ENCODE results near the gene MATCAP1. TPM values are rescaled to one million over a fixed set of nuclear protein-coding genes. Genes with fewer than 3 reads are reported as not detected.

The MATCAP1 gene
- total and polyA plus RNA-seq, 2 of the 8 experiments (the other 6 are each of a cell fraction or from before 2014, with no cell fraction given) = 22.9 to 27.5 TPM

DNA sequence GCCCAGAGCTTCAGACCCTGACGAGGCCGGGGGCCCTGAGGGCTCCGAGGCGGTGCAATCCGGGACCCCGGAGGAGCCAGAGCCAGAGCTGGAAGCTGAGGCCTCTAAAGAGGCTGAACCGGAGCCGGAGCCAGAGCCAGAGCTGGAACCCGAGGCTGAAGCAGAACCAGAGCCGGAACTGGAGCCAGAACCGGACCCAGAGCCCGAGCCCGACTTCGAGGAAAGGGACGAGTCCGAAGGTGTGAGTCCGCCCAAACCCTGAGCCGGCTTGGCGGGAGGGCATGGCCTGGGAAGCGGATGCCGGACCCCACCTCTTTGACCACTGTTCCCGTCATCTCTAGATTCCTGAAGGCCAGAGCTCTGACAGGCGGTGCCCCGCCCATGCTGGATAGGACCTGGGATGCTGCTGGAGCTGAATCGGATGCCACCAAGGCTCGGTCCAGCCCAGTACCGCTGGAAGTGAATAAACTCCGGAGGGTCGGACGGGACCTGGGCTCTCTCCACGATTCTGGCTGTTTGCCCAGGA, 9.0 kb downstream of the MATCAP1 start:
- H2AFZ ChIP-seq (ENCODE audit: low read length) = no peak overlapping the region

More for the DNA sequence above, 9.0 kb downstream of the MATCAP1 start:
- DNase-seq (ENCODE audit: low read depth in 1 of 2, low spot score in 2 of 2) (no peak), FAIRE-seq (no peak)
- peaks cover 7 to 24% of the 10 kb centered on the region in 2 experiments for H4K20me1 ChIP-seq (replicated peaks in 1 of 2; ENCODE audit: control insufficient read depth in 1 of 2, insufficient read depth in 2 of 2, low read length in 2 of 2)
- no peak overlapping the region for H3K9ac ChIP-seq (replicated peaks in 1 of 4; ENCODE audit: extremely low read depth in 1 of 4, low read depth in 3 of 4, low read length in 3 of 4)
- no peak overlapping the region for H2BK120ac ChIP-seq (replicated peaks; ENCODE audit: low read depth, low read length)
- no peak overlapping the region for H3K56ac ChIP-seq (replicated peaks; ENCODE audit: insufficient read length, low read depth, low read length)
- H2AK5ac ChIP-seq (ENCODE audit: low read depth, low read length) = no peak overlapping the region
- peaks cover 2% of the 10 kb centered on the region; the same call in 1 of the 2 replicates for H3K79me1 ChIP-seq (ENCODE audit: low read depth, low read length)
- no peaks in the 10 kb centered on the region for H3K9me3 ChIP-seq (ENCODE audit: insufficient read depth in 2 of 2, low read depth in 1 of 2, low read length in 1 of 2)
- 55% methylated on average over 25 of the region's 31 CpGs; no CpG with 5 or more reads in 1 of the 2 experiments for WGBS, 2 experiments (ENCODE audit: extremely low coverage in 1 of 2, insufficient coverage in 1 of 2, insufficient read length in 1 of 2, insufficient replicate concordance in 2 of 2, low coverage in 1 of 2, low lambda C conversion rate in 2 of 2, missing lambda C conversion rate in 1 of 2)
- H2BK15ac ChIP-seq (ENCODE audit: low read length) = no peak overlapping the region
- H3K4me1 ChIP-seq (replicated peaks in 1 of 4; ENCODE audit: control insufficient read depth in 3 of 4, insufficient read depth in 4 of 4, low read length in 3 of 4) = peaks cover 0 to 34% (median 28%) of the 10 kb centered on the region in 4 experiments; a peak in 6 of 7 replicates
- H4K91ac ChIP-seq (replicated peaks; ENCODE audit: insufficient read length, low read length) = no peak overlapping the region
- no peaks in the 10 kb centered on the region for H3K79me2 ChIP-seq (ENCODE audit: control insufficient read depth in 1 of 2, insufficient read depth in 2 of 2, low read length in 2 of 2)
- H3K23me2 ChIP-seq (ENCODE audit: low read depth, low read length) = peaks cover 26% of the 10 kb centered on the region
- TF ChIP-seq SUZ12 (IDR thresholded peaks at IDR 0.05; ENCODE audit: low read length) (peak; percentile 6; the same call in 1 of the 2 replicates), BRCA1 (IDR thresholded peaks at IDR 0.05; ENCODE audit: low read depth, low read length) (no peak)
- H3K4me2 ChIP-seq (ENCODE audit: insufficient read depth in 1 of 2, low read depth in 2 of 2, low read length in 2 of 2) = peak overlapping the region; percentile 71 to 92
- no peak overlapping the region for H3K4ac ChIP-seq (replicated peaks; ENCODE audit: insufficient read length, low read depth, low read length)
- no peak overlapping the region for H2BK20ac ChIP-seq (ENCODE audit: low read length)
- H2BK5ac ChIP-seq (ENCODE audit: low read depth, low read length) = no peak overlapping the region
- CTCF ChIA-PET (ENCODE audit: partially characterized antibody) = interaction anchor here (0.6 to 19.3 kb wide), 16 partner anchors 9 to 772 kb away, joined by 3 to 291 read pairs (median 3); partner anchors contain the start of genes B3GNT9, CES3, EXOC3L1 and FBXL8
- no peak overlapping the region for H2BK12ac ChIP-seq (ENCODE audit: low read depth, low read length)
- peaks cover 48 to 83% (median 80%) of the 10 kb centered on the region in 4 experiments for H3K27me3 ChIP-seq (replicated peaks in 1 of 4; ENCODE audit: control insufficient read depth in 3 of 4, extremely low read depth in 1 of 4, insufficient read depth in 3 of 4, low read length in 3 of 4)
- H4K8ac ChIP-seq (ENCODE audit: extremely low read depth, insufficient read depth, low read length) = no peak overlapping the region
- no peaks in the 10 kb centered on the region for H3K36me3 ChIP-seq (ENCODE audit: control insufficient read depth in 2 of 4, insufficient read depth in 4 of 4, low read length in 3 of 4)
- POLR2A ChIA-PET (ENCODE audit: partially characterized antibody) = interaction anchor here (0.9 to 7.3 kb wide), 9 partner anchors 8 to 32 kb away, joined by 3 to 59 read pairs (median 4); partner anchors contain the start of genes B3GNT9, EXOC3L1, FBXL8 and HSF4
- peak overlapping the region; percentile 27 to 57 (median 34); a peak in 5 of 8 replicates for H3K4me3 ChIP-seq (ENCODE audit: extremely low read depth in 1 of 4, insufficient read depth in 2 of 4, low read depth in 3 of 4, low read length in 4 of 4)
- no peak overlapping the region for H3K14ac ChIP-seq (ENCODE audit: insufficient read length)
- no peak overlapping the region; the same call in 1 of the 2 replicates for H3K18ac ChIP-seq (ENCODE audit: extremely low read depth, low read length)
- H3K23ac ChIP-seq (ENCODE audit: insufficient read length) = no peak overlapping the region
- H4K5ac ChIP-seq (ENCODE audit: insufficient read length, low read depth, low read length) = no peak overlapping the region
- no peak overlapping the region for H3K27ac ChIP-seq (ENCODE audit: low read depth, low read length)
